HT-29 (cell line): ENCODE measurements around the gene TSSC4. TPM values are rescaled to one million over a fixed set of nuclear protein-coding genes. Genes with fewer than 3 reads are reported as not detected.

Experiments used
- DNase-seq: peaks from one replicate; pipeline ENCODE4 v3.0.0-alpha.2; 2015; ENCODE audit warnings: low spot score
- total RNA-seq: library from RNA; depleted of rRNA; stranded (reverse); fragments of >200 nt; shearing (Covaris generic); gene quantifications from 2 replicates; pipeline ENCODE4 v1.2.3, GENCODE V29; 2014

Gene TSSC4
- total RNA-seq, 1 experiment from 2014 or later, result 114 TPM

- DNase-seq, result no peak
These were observed 17.5 kb downstream of the TSSC4 start for GRCh38 chr11:2417856-2418692.

- DNase-seq, result no peak
These were observed 18.3 kb downstream of the TSSC4 start for GRCh38 chr11:2418693-2419360.

- peak; percentile 88 for DNase-seq
These were observed 19.3 kb downstream of the TSSC4 start for GRCh38 chr11:2419638-2420501.

- peak; percentile 89 for DNase-seq
These were observed 20.1 kb downstream of the TSSC4 start for GRCh38 chr11:2420502-2421225.

- no peak for DNase-seq
These were observed 20.9 kb downstream of the TSSC4 start for GRCh38 chr11:2421226-2421994.

GRCh38 chr11:2421996-2422395 lies 21.4 kb downstream of the TSSC4 start:
- DNase-seq, result no peak

- no peak for DNase-seq
These were observed 22.1 kb downstream of the TSSC4 start for GRCh38 chr11:2422461-2423156.

- no peak for DNase-seq
These were observed 22.8 kb downstream of the TSSC4 start for GRCh38 chr11:2423157-2424025.

- DNase-seq, result no peak
These were observed 24.4 kb downstream of the TSSC4 start for GRCh38 chr11:2424811-2425495.

- DNase-seq, result no peak
These were observed 25.0 kb downstream of the TSSC4 start for GRCh38 chr11:2425506-2425905.

GRCh38 chr11:2426221-2426620 lies 25.7 kb downstream of the TSSC4 start:
- no peak for DNase-seq

- peak; percentile 60 for DNase-seq
These were observed 26.4 kb downstream of the TSSC4 start for GRCh38 chr11:2426826-2427521.

- DNase-seq, result no peak
These were observed 27.3 kb downstream of the TSSC4 start for GRCh38 chr11:2427721-2428321.

GRCh38 chr11:2428322-2428795 lies 27.8 kb downstream of the TSSC4 start:
- DNase-seq, result peak; percentile 88

- DNase-seq, result no peak
These were observed 30.8 kb downstream of the TSSC4 start for GRCh38 chr11:2431395-2431794.

GRCh38 chr11:2432171-2432621 lies 31.6 kb downstream of the TSSC4 start:
- DNase-seq, result no peak

GRCh38 chr11:2432628-2433071 lies 32.1 kb downstream of the TSSC4 start:
- DNase-seq, result no peak
